RWPE2 (cell line): Measurements from ENCODE around the gene CEACAM3.

Source experiments
- ATAC-seq: fragments of 200-7000 bp; cut with Tn5 transposase; 3 replicates; pipeline ENCODE4 v1.9.1; 2021; ENCODE audit warnings: low read depth
- DNase-seq: peaks from one replicate; pipeline ENCODE4 v3.0.0-alpha.2; 2020; ENCODE audit warnings: low spot score
- H3K27ac ChIP-seq: fragments of 450-650 bp; 2 replicates; pipeline ENCODE4 v1.5.1; 2017; ENCODE audit warnings: mild to moderate bottlenecking; ENCODE audit not compliant: poor library complexity, severe bottlenecking
- H3K27me3 ChIP-seq: fragments of 250-450 bp; sonication (Bioruptor Pico); 2 replicates; pipeline ENCODE4 v1.5.1; 2021; ENCODE audit warnings: mild to moderate bottlenecking, moderate library complexity; ENCODE audit not compliant: insufficient read depth, poor library complexity, severe bottlenecking
- H3K36me3 ChIP-seq: fragments of 250-450 bp; sonication (Bioruptor Pico); 2 replicates; pipeline ENCODE4 v1.5.1; 2020; ENCODE audit warnings: low read depth, mild to moderate bottlenecking, moderate library complexity
- H3K4me1 ChIP-seq: fragments of 250-450 bp; sonication (Bioruptor Pico); 2 replicates; pipeline ENCODE4 v1.5.1; 2021; ENCODE audit warnings: mild to moderate bottlenecking, moderate library complexity; ENCODE audit not compliant: insufficient read depth, poor library complexity, severe bottlenecking
- H3K4me3 ChIP-seq: fragments of 250-450 bp; sonication (Bioruptor Pico); 2 replicates; pipeline ENCODE4 v1.5.1; 2021; ENCODE audit warnings: mild to moderate bottlenecking, moderate library complexity; ENCODE audit not compliant: severe bottlenecking
- H3K9me3 ChIP-seq: fragments of 250-450 bp; sonication (Bioruptor Pico); 2 replicates; pipeline ENCODE4 v1.5.1; 2021; ENCODE audit warnings: mild to moderate bottlenecking, moderate library complexity; ENCODE audit not compliant: severe bottlenecking
- TF ChIP-seq, protein P1 (sequence below): fragments of 450-650 bp; IDR thresholded peaks from one replicate; pipeline ENCODE4 v1.5.1; 2017; ENCODE audit warnings: mild to moderate bottlenecking, moderate library complexity; ENCODE audit not compliant: poor library complexity, severe bottlenecking

Gene CEACAM3

DNA sequence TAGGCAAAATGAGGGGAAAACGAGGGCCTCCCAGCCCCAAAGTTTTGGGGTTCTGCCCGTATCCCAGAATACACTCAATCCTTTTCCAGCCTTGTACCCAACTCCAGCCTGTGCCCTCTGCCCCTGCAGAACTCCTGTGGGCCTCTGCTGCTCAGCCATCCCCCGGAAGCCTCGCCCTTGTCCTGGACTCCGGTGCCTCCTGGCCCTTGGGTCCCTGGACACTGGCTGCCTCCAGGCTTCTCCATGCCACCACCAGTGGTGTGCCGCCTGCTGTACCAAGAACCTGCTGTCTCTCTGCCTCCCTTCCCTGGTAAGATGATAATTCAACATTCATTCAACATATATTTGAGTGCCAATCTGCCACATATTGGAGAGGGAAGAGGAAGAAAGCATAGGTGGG, 52.3 kb downstream of the CEACAM3 start:
- DNase-seq (no peak), ATAC-seq (no peak)
- Histone ChIP-seq H3K4me3 (no peak overlapping the region), H3K4me1 (no peaks in the 10 kb centered on the region), H3K9me3 (no peaks in the 10 kb centered on the region), H3K36me3 (no peaks in the 10 kb centered on the region), H3K27ac (no peak overlapping the region), H3K27me3 (peaks cover 24% of the 10 kb centered on the region)
- TF ChIP-seq, protein P1, sequence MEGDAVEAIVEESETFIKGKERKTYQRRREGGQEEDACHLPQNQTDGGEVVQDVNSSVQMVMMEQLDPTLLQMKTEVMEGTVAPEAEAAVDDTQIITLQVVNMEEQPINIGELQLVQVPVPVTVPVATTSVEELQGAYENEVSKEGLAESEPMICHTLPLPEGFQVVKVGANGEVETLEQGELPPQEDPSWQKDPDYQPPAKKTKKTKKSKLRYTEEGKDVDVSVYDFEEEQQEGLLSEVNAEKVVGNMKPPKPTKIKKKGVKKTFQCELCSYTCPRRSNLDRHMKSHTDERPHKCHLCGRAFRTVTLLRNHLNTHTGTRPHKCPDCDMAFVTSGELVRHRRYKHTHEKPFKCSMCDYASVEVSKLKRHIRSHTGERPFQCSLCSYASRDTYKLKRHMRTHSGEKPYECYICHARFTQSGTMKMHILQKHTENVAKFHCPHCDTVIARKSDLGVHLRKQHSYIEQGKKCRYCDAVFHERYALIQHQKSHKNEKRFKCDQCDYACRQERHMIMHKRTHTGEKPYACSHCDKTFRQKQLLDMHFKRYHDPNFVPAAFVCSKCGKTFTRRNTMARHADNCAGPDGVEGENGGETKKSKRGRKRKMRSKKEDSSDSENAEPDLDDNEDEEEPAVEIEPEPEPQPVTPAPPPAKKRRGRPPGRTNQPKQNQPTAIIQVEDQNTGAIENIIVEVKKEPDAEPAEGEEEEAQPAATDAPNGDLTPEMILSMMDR: no peak

DNA sequence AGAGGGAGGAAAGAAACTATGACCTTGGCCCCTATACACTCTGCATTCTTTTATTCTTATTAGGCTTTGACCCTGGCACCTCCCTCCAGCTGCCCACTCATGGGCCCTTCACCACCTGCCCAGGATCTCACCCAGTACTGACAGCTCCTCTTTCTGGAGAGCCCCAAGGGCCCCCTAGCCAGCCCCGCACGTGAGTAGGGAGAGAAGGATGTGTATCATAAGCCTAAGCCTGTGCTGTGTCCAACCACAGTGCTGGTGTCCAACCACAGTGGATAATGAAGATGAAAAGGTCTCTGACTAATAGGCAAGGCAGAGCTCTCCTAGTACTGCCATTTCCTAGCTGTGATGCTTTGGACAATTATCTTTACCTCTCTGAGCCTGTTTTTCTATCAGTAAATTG, 52.7 kb downstream of the CEACAM3 start:
- no peaks in the 10 kb centered on the region for H3K36me3 ChIP-seq
- H3K4me1 ChIP-seq: no peaks in the 10 kb centered on the region
- ATAC-seq (no peak), DNase-seq (no peak)
- peaks cover 22% of the 10 kb centered on the region for H3K27me3 ChIP-seq
- no peak overlapping the region for H3K27ac ChIP-seq
- TF ChIP-seq, protein P1: no peak
- no peak overlapping the region for H3K4me3 ChIP-seq
- H3K9me3 ChIP-seq: no peaks in the 10 kb centered on the region

DNA sequence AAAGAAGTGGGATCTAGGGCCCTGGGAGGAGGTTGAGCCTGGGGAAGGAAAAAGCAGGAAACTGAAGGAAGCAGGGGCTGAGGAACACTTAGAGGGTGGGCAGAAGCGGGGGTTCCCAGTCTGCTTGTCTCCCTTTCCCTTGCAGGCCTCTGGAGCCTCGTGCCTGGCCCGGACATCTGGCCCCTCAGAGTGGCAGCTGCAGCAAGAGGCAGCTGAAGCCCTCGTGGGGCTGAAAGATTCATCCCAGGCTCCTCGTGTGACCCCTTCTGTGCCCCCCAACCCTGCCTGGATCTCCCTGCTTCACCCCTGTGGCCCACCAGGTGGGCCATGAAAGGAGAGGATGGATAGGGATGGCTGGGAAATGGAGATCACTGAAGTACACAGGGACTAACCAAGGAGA, 54.0 kb downstream of the CEACAM3 start:
- peaks cover 20% of the 10 kb centered on the region for H3K27me3 ChIP-seq

GRCh38 chr19:41851456-41851855, 55.1 kb downstream of the CEACAM3 start:
- Histone ChIP-seq H3K36me3 (no peaks in the 10 kb centered on the region), H3K9me3 (no peaks in the 10 kb centered on the region), H3K27ac (no peak overlapping the region), H3K4me3 (no peak overlapping the region), H3K4me1 (no peaks in the 10 kb centered on the region), H3K27me3 (peaks cover 20% of the 10 kb centered on the region)
- TF ChIP-seq, protein P1: no peak
- ATAC-seq: no peak
- DNase-seq: no peak

More for the DNA sequence above, 54.0 kb downstream of the CEACAM3 start:
- Histone ChIP-seq H3K9me3 (no peaks in the 10 kb centered on the region), H3K4me3 (no peak overlapping the region), H3K4me1 (no peaks in the 10 kb centered on the region), H3K27ac (no peak overlapping the region), H3K36me3 (no peaks in the 10 kb centered on the region)
- DNase-seq: no peak
- ATAC-seq: no peak
- TF ChIP-seq, protein P1: no peak

GRCh38 chr19:41853344-41853743, 57.0 kb downstream of the CEACAM3 start:
- H3K27me3 ChIP-seq: peaks cover 20% of the 10 kb centered on the region
- ATAC-seq (no peak), DNase-seq (no peak)
- no peak overlapping the region for H3K27ac ChIP-seq
- TF ChIP-seq, protein P1: no peak
- H3K36me3 ChIP-seq: no peaks in the 10 kb centered on the region
- no peaks in the 10 kb centered on the region for H3K9me3 ChIP-seq
- no peaks in the 10 kb centered on the region for H3K4me1 ChIP-seq
- no peak overlapping the region for H3K4me3 ChIP-seq
